T-helper 2 cell treated with Interferon-gamma antibody and Interleukin-4, amounts not matched to agents 5 μg/mL and 100 μg/mL, for 36 hours (primary cell): Measurements from ENCODE around the gene PRKCA.
"Not testable (repeated sequence)": the region's sequence is repeated elsewhere in the genome, so short reads cannot be mapped to it uniquely, and the experiment has no call there.

ENCODE experiments used
- DNase-seq: peaks from one replicate; pipeline ENCODE4 v3.0.0; 2021; ENCODE audit warnings: low spot score
- H3K27ac Mint-ChIP-seq: one replicate; pipeline ENCODE4 v1.8.0; 2021; ENCODE audit warnings: mild to moderate bottlenecking, mixed read lengths
- H3K27me3 Mint-ChIP-seq: one replicate; pipeline ENCODE4 v1.8.0; 2021; ENCODE audit warnings: low read depth, mixed read lengths
- H3K36me3 Mint-ChIP-seq: one replicate; pipeline ENCODE4 v1.8.0; 2021; ENCODE audit warnings: low read depth, mixed read lengths
- H3K4me1 Mint-ChIP-seq: one replicate; pipeline ENCODE4 v1.8.0; 2021; ENCODE audit warnings: low read depth, mixed read lengths
- H3K4me3 Mint-ChIP-seq: one replicate; pipeline ENCODE4 v1.8.0; 2022; ENCODE audit warnings: mild to moderate bottlenecking, moderate library complexity, mixed read lengths
- H3K9me3 Mint-ChIP-seq: one replicate; pipeline ENCODE4 v1.8.0; 2021; ENCODE audit warnings: mixed read lengths

The PRKCA gene

GRCh38 chr17:66276328-66276937 lies 26.0 kb upstream of the PRKCA start:
- H3K27me3 Mint-ChIP-seq = peaks cover 8% of the 10 kb centered on the region
- H3K4me3 Mint-ChIP-seq = no peak overlapping the region
- DNase-seq = no peak
- no peaks in the 10 kb centered on the region for H3K9me3 Mint-ChIP-seq
- H3K36me3 Mint-ChIP-seq = no peaks in the 10 kb centered on the region
- H3K4me1 Mint-ChIP-seq = peaks cover 2% of the 10 kb centered on the region
- no peak overlapping the region for H3K27ac Mint-ChIP-seq

- Mint-ChIP-seq H3K4me3 (no peak overlapping the region), H3K27ac (no peak overlapping the region), H3K27me3 (peaks cover 8% of the 10 kb centered on the region), H3K9me3 (no peaks in the 10 kb centered on the region), H3K36me3 (no peaks in the 10 kb centered on the region), H3K4me1 (peaks cover 2% of the 10 kb centered on the region)
- no peak for DNase-seq
Measured at GRCh38 chr17:66277191-66277590, 25.2 kb upstream of the PRKCA start.

- Mint-ChIP-seq H3K4me3 (no peak overlapping the region), H3K36me3 (no peaks in the 10 kb centered on the region), H3K9me3 (no peaks in the 10 kb centered on the region), H3K27me3 (peaks cover 6% of the 10 kb centered on the region), H3K4me1 (peaks cover 6% of the 10 kb centered on the region), H3K27ac (no peak overlapping the region)
- DNase-seq = no peak
Measured at GRCh38 chr17:66281661-66282369, 20.6 kb upstream of the PRKCA start.

- H3K27ac Mint-ChIP-seq = no peak overlapping the region
- no peaks in the 10 kb centered on the region for H3K36me3 Mint-ChIP-seq
- H3K9me3 Mint-ChIP-seq = no peaks in the 10 kb centered on the region
- no peak for DNase-seq
- no peak overlapping the region for H3K4me3 Mint-ChIP-seq
- peaks cover under 1% of the 10 kb centered on the region for H3K27me3 Mint-ChIP-seq
- H3K4me1 Mint-ChIP-seq = peaks cover 6% of the 10 kb centered on the region
Measured at GRCh38 chr17:66283296-66283934, 19.0 kb upstream of the PRKCA start.

GRCh38 chr17:66283971-66284370 lies 18.4 kb upstream of the PRKCA start:
- DNase-seq = no peak
- Mint-ChIP-seq H3K4me1 (peaks cover 6% of the 10 kb centered on the region), H3K9me3 (no peaks in the 10 kb centered on the region), H3K27ac (no peak overlapping the region), H3K4me3 (no peak overlapping the region), H3K36me3 (no peaks in the 10 kb centered on the region), H3K27me3 (no peaks in the 10 kb centered on the region)

- Mint-ChIP-seq H3K27me3 (no peaks in the 10 kb centered on the region), H3K27ac (peak overlapping the region; percentile 5), H3K9me3 (no peaks in the 10 kb centered on the region), H3K36me3 (no peaks in the 10 kb centered on the region), H3K4me1 (peaks cover 8% of the 10 kb centered on the region), H3K4me3 (no peak overlapping the region)
- DNase-seq = no peak
Measured at GRCh38 chr17:66285149-66285548, 17.3 kb upstream of the PRKCA start.

- no peaks in the 10 kb centered on the region for H3K9me3 Mint-ChIP-seq
- H3K36me3 Mint-ChIP-seq = no peaks in the 10 kb centered on the region
- DNase-seq = no peak
- no peak overlapping the region for H3K27ac Mint-ChIP-seq
- H3K4me3 Mint-ChIP-seq = no peak overlapping the region
- H3K27me3 Mint-ChIP-seq = no peaks in the 10 kb centered on the region
- peaks cover 9% of the 10 kb centered on the region for H3K4me1 Mint-ChIP-seq
Measured at GRCh38 chr17:66287911-66288310, 14.5 kb upstream of the PRKCA start.

GRCh38 chr17:66290101-66290722 lies 12.2 kb upstream of the PRKCA start:
- Mint-ChIP-seq H3K4me3 (no peak overlapping the region), H3K4me1 (peaks cover 10% of the 10 kb centered on the region), H3K27ac (peak overlapping the region; percentile 0), H3K27me3 (no peaks in the 10 kb centered on the region), H3K36me3 (no peaks in the 10 kb centered on the region), H3K9me3 (no peaks in the 10 kb centered on the region)
- no peak for DNase-seq

GRCh38 chr17:66292353-66292752 lies 10.1 kb upstream of the PRKCA start:
- Mint-ChIP-seq H3K27me3 (no peaks in the 10 kb centered on the region), H3K4me1 (peaks cover 12% of the 10 kb centered on the region), H3K36me3 (no peaks in the 10 kb centered on the region), H3K9me3 (no peaks in the 10 kb centered on the region), H3K4me3 (no peak overlapping the region), H3K27ac (no peak overlapping the region)
- DNase-seq = no peak

GRCh38 chr17:66296289-66296725 lies 6.1 kb upstream of the PRKCA start:
- peaks cover 19% of the 10 kb centered on the region for H3K4me1 Mint-ChIP-seq
- H3K36me3 Mint-ChIP-seq = no peaks in the 10 kb centered on the region
- H3K9me3 Mint-ChIP-seq = no peaks in the 10 kb centered on the region
- DNase-seq = no peak
- no peaks in the 10 kb centered on the region for H3K27me3 Mint-ChIP-seq
- no peak overlapping the region for H3K27ac Mint-ChIP-seq
- no peak overlapping the region for H3K4me3 Mint-ChIP-seq

GRCh38 chr17:66297443-66297842 lies 5.0 kb upstream of the PRKCA start:
- H3K27ac Mint-ChIP-seq, H3K4me3 Mint-ChIP-seq, H3K27me3 Mint-ChIP-seq, H3K36me3 Mint-ChIP-seq, DNase-seq, H3K9me3 Mint-ChIP-seq: not testable (repeated sequence)
- peaks cover 23% of the 10 kb centered on the region for H3K4me1 Mint-ChIP-seq

- H3K27me3 Mint-ChIP-seq = no peaks in the 10 kb centered on the region
- H3K9me3 Mint-ChIP-seq = no peaks in the 10 kb centered on the region
- no peak overlapping the region for H3K27ac Mint-ChIP-seq
- no peak overlapping the region for H3K4me3 Mint-ChIP-seq
- H3K36me3 Mint-ChIP-seq = peaks cover 12% of the 10 kb centered on the region
- H3K4me1 Mint-ChIP-seq = peaks cover 24% of the 10 kb centered on the region
- no peak for DNase-seq
Measured at GRCh38 chr17:66299711-66300110, 2.7 kb upstream of the PRKCA start.

GRCh38 chr17:66300956-66301355 lies 1.5 kb upstream of the PRKCA start:
- Mint-ChIP-seq H3K27ac (no peak overlapping the region), H3K4me3 (peak overlapping the region; percentile 94), H3K27me3 (no peaks in the 10 kb centered on the region), H3K9me3 (no peaks in the 10 kb centered on the region), H3K4me1 (peaks cover 34% of the 10 kb centered on the region), H3K36me3 (peaks cover 14% of the 10 kb centered on the region)
- DNase-seq = no peak

- peaks cover 16% of the 10 kb centered on the region for H3K36me3 Mint-ChIP-seq
- H3K4me3 Mint-ChIP-seq = peak overlapping the region; percentile 94
- H3K27ac Mint-ChIP-seq = peak overlapping the region; percentile 92
- H3K27me3 Mint-ChIP-seq = no peaks in the 10 kb centered on the region
- peaks cover 33% of the 10 kb centered on the region for H3K4me1 Mint-ChIP-seq
- H3K9me3 Mint-ChIP-seq = no peaks in the 10 kb centered on the region
- DNase-seq = no peak
Measured at GRCh38 chr17:66301367-66301863, 998 bp upstream of the PRKCA start.
